ENCODE results near the gene SPATS1.

Gene SPATS1

GRCh38 chr6:44333273-44333919 lies 9.1 kb upstream of the SPATS1 start:
- DNase-seq (ENCODE audit: low read depth in 2 of 2), result no peak
- TF ChIP-seq CTCF (IDR thresholded peaks at IDR 0.05; ENCODE audit: low read depth, low read length), result no peak
- H3K4me3 ChIP-seq (replicated peaks in 1 of 2; ENCODE audit: low read depth in 2 of 2, low read length in 2 of 2), result no peak overlapping the region

GRCh38 chr6:44333942-44334341 lies 8.5 kb upstream of the SPATS1 start:
- no peak for TF ChIP-seq CTCF (IDR thresholded peaks at IDR 0.05; ENCODE audit: low read depth, low read length)
- DNase-seq (ENCODE audit: low read depth in 2 of 2), result no peak
- H3K4me3 ChIP-seq (replicated peaks in 1 of 2; ENCODE audit: low read depth in 2 of 2, low read length in 2 of 2), result no peak overlapping the region

GRCh38 chr6:44335631-44336030 lies 6.8 kb upstream of the SPATS1 start:
- no peak overlapping the region for H3K4me3 ChIP-seq (replicated peaks in 1 of 2; ENCODE audit: low read depth in 2 of 2, low read length in 2 of 2)
- no peak for TF ChIP-seq CTCF (IDR thresholded peaks at IDR 0.05; ENCODE audit: low read depth, low read length)
- DNase-seq (ENCODE audit: low read depth in 2 of 2), result no peak

- peak; percentile 67 to 74 for DNase-seq (ENCODE audit: low read depth in 2 of 2)
- no peak overlapping the region for H3K4me3 ChIP-seq (replicated peaks in 1 of 2; ENCODE audit: low read depth in 2 of 2, low read length in 2 of 2)
- peak; percentile 77 for TF ChIP-seq CTCF (IDR thresholded peaks at IDR 0.05; ENCODE audit: low read depth, low read length)
These were observed 4.0 kb upstream of the SPATS1 start for GRCh38 chr6:44338228-44339122.

- TF ChIP-seq CTCF (IDR thresholded peaks at IDR 0.05; ENCODE audit: low read depth, low read length), result no peak
- DNase-seq (ENCODE audit: low read depth in 2 of 2), result no peak
- no peak overlapping the region for H3K4me3 ChIP-seq (replicated peaks in 1 of 2; ENCODE audit: low read depth in 2 of 2, low read length in 2 of 2)
These were observed 3.1 kb upstream of the SPATS1 start for GRCh38 chr6:44339301-44339700.

GRCh38 chr6:44339763-44340625 lies 2.5 kb upstream of the SPATS1 start:
- H3K4me3 ChIP-seq (replicated peaks in 1 of 2; ENCODE audit: low read depth in 2 of 2, low read length in 2 of 2), result no peak overlapping the region
- peak in 1 of 2 donors; percentile 75 for DNase-seq (ENCODE audit: low read depth in 2 of 2)
- no peak for TF ChIP-seq CTCF (IDR thresholded peaks at IDR 0.05; ENCODE audit: low read depth, low read length)

All from cardiac fibroblast (primary cell).